MM.1S (cell line): Measurements from ENCODE around the gene RABGEF1.

Experiments used
- EZH2phosphoT487 ChIP-seq: fragments of 300-600 bp; sonication (generic); IDR thresholded peaks from 2 replicates; pipeline ENCODE4 v1.6.1; 2018; ENCODE audit warnings: antibody characterized with exemption, low read length
- TF ChIP-seq, protein P1 (sequence below): fragments of 300-600 bp; sonication (generic); IDR thresholded peaks from 2 replicates; pipeline ENCODE4 v1.5.1; 2016; ENCODE audit warnings: antibody characterized with exemption, low read length, mixed read lengths

DNA sequence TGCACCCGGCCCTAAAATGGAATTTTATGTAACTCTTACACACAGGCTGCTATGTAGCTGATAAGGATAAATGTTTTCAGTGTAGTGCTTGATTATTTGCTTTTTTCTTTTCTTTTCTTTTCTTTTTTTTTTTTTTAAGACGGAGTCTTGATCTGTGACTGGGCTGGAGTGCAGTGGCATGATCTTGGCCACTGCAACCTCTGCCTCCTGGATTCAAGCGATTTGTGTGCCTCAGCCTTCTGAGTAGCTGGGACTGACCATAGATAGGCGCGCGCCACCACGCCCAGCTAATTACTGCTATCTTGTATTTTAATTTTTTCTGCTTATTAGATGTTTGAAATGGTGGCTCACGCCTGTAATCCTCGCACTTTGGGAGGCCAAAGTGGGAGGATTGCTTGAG lies 3.4 kb downstream of the RABGEF1 start:
- TF ChIP-seq, protein P1, sequence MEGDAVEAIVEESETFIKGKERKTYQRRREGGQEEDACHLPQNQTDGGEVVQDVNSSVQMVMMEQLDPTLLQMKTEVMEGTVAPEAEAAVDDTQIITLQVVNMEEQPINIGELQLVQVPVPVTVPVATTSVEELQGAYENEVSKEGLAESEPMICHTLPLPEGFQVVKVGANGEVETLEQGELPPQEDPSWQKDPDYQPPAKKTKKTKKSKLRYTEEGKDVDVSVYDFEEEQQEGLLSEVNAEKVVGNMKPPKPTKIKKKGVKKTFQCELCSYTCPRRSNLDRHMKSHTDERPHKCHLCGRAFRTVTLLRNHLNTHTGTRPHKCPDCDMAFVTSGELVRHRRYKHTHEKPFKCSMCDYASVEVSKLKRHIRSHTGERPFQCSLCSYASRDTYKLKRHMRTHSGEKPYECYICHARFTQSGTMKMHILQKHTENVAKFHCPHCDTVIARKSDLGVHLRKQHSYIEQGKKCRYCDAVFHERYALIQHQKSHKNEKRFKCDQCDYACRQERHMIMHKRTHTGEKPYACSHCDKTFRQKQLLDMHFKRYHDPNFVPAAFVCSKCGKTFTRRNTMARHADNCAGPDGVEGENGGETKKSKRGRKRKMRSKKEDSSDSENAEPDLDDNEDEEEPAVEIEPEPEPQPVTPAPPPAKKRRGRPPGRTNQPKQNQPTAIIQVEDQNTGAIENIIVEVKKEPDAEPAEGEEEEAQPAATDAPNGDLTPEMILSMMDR: no peak
- TF ChIP-seq EZH2phosphoT487: no peak
